HT-29 (cell line): ENCODE results near the gene KRT77. TPM values are rescaled to one million over a fixed set of nuclear protein-coding genes. Genes with fewer than 3 reads are reported as not detected.
"Not testable (repeated sequence)": the region's sequence is repeated elsewhere in the genome, so short reads cannot be mapped to it uniquely, and the experiment has no call there.

ENCODE experiments used
- DNase-seq: peaks from one replicate; pipeline ENCODE4 v3.0.0-alpha.2; 2015; ENCODE audit warnings: low spot score
- total RNA-seq: library from RNA; depleted of rRNA; stranded (reverse); fragments of >200 nt; shearing (Covaris generic); gene quantifications from 2 replicates; pipeline ENCODE4 v1.2.3, GENCODE V29; 2014

KRT77 gene
- total RNA-seq, 1 experiment from 2014 or later = not detected

GRCh38 chr12:52722680-52723079 is 19.4 kb upstream of the KRT77 start:
- DNase-seq = no peak

- no peak for DNase-seq
Measured at GRCh38 chr12:52721838-52722470, 18.6 kb upstream of the KRT77 start.

GRCh38 chr12:52720365-52720886 is 17.1 kb upstream of the KRT77 start:
- DNase-seq = no peak

- no peak for DNase-seq
Measured at GRCh38 chr12:52716061-52716460, 12.7 kb upstream of the KRT77 start.

- peak; percentile 80 for DNase-seq
Measured at GRCh38 chr12:52715416-52715815, 12.1 kb upstream of the KRT77 start.

- DNase-seq = no peak
Measured at GRCh38 chr12:52714887-52715281, 11.6 kb upstream of the KRT77 start.

- DNase-seq = no peak
Measured at GRCh38 chr12:52713960-52714886, 10.9 kb upstream of the KRT77 start.

- not testable (repeated sequence) for DNase-seq
Measured at GRCh38 chr12:52712122-52712521, 8.8 kb upstream of the KRT77 start.

- DNase-seq = no peak
Measured at GRCh38 chr12:52710730-52711129, 7.4 kb upstream of the KRT77 start.

GRCh38 chr12:52708010-52708409 is 4.7 kb upstream of the KRT77 start:
- no peak for DNase-seq

GRCh38 chr12:52704464-52704863 is 1.1 kb upstream of the KRT77 start:
- no peak for DNase-seq

GRCh38 chr12:52703878-52704277 is 554 bp upstream of the KRT77 start:
- no peak for DNase-seq

GRCh38 chr12:52702338-52702737 is 986 bp downstream of the KRT77 start:
- no peak for DNase-seq

- no peak for DNase-seq
Measured at GRCh38 chr12:52701281-52701680, 2.0 kb downstream of the KRT77 start.

GRCh38 chr12:52699960-52700359 is 3.4 kb downstream of the KRT77 start:
- no peak for DNase-seq

- DNase-seq = no peak
Measured at GRCh38 chr12:52699373-52699772, 4.0 kb downstream of the KRT77 start.

- no peak for DNase-seq
Measured at GRCh38 chr12:52698651-52699340, 4.5 kb downstream of the KRT77 start.

GRCh38 chr12:52697058-52697582 is 6.2 kb downstream of the KRT77 start:
- DNase-seq = no peak

- no peak for DNase-seq
Measured at GRCh38 chr12:52696588-52696987, 6.7 kb downstream of the KRT77 start.

GRCh38 chr12:52695039-52695438 is 8.3 kb downstream of the KRT77 start:
- DNase-seq = no peak

GRCh38 chr12:52694151-52694550 is 9.2 kb downstream of the KRT77 start:
- DNase-seq = no peak

- no peak for DNase-seq
Measured at GRCh38 chr12:52693261-52693660, 10.1 kb downstream of the KRT77 start.
